ENCODE measurements around the gene HSPB7.

DNA sequence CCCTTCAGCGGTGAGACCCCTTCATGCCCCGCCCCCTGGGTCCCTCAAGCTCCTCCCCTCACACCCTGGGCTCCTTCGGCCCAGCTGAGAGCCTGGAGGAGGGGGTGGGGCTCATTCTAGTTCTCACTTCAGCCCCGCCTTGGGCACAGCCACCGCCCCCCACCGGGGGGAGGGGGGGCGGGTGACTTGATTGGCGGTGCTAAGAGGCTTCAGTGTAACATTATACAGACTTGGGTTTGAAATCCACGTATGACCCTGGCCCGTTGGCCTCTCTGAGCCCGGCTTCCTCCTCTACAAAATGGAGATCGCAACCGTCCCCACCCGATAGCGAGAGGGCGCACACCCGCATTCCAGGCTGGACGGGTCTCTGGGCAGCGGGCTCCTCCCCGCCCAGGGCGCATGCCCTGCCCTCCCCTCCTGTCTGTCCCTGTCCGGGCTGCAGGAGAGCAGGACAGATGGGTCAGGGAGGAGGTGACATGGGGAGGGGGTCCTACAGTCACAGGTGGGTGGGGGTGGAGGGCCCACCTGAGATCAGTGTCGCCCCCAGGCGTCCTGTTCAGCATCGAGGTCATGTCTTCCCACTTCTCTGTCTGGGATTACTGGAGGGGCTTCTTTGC is 30.8 kb upstream of the HSPB7 start:
- TF ChIP-seq, protein P1, sequence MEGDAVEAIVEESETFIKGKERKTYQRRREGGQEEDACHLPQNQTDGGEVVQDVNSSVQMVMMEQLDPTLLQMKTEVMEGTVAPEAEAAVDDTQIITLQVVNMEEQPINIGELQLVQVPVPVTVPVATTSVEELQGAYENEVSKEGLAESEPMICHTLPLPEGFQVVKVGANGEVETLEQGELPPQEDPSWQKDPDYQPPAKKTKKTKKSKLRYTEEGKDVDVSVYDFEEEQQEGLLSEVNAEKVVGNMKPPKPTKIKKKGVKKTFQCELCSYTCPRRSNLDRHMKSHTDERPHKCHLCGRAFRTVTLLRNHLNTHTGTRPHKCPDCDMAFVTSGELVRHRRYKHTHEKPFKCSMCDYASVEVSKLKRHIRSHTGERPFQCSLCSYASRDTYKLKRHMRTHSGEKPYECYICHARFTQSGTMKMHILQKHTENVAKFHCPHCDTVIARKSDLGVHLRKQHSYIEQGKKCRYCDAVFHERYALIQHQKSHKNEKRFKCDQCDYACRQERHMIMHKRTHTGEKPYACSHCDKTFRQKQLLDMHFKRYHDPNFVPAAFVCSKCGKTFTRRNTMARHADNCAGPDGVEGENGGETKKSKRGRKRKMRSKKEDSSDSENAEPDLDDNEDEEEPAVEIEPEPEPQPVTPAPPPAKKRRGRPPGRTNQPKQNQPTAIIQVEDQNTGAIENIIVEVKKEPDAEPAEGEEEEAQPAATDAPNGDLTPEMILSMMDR (conservative IDR thresholded peaks at IDR 0.05 in 1 of 2, IDR thresholded peaks at IDR 0.05 in 1 of 2; ENCODE audit: low read depth in 1 of 2, low read length in 2 of 2) = no peak
- TF ChIP-seq EZH2 (IDR thresholded peaks at IDR 0.05; ENCODE audit: low read length, missing control alignments) = no peak

Data from fibroblast of lung (primary cell).